ENCODE data around the gene ZNF654. TPM values are rescaled to one million over a fixed set of nuclear protein-coding genes. Genes with fewer than 3 reads are reported as not detected.

ZNF654 gene
- total RNA-seq, 2 donors from 2014 or later = 19.1 to 20.1 TPM

Other genes starting within 250 kb of the ZNF654 start
- 100 to 1,000 TPM; 139 to 163 TPM for gene CGGBP1, start 250 bp upstream of the ZNF654 start, total RNA-seq
- gene C3orf38, start 90.7 kb downstream of the ZNF654 start, total RNA-seq = 10 to 100 TPM; 37.3 to 41.7 TPM